ENCODE results near the gene PACS1.
"Not testable (repeated sequence)": the region's sequence is repeated elsewhere in the genome, so short reads cannot be mapped to it uniquely, and the experiment has no call there.

Gene PACS1

DNA sequence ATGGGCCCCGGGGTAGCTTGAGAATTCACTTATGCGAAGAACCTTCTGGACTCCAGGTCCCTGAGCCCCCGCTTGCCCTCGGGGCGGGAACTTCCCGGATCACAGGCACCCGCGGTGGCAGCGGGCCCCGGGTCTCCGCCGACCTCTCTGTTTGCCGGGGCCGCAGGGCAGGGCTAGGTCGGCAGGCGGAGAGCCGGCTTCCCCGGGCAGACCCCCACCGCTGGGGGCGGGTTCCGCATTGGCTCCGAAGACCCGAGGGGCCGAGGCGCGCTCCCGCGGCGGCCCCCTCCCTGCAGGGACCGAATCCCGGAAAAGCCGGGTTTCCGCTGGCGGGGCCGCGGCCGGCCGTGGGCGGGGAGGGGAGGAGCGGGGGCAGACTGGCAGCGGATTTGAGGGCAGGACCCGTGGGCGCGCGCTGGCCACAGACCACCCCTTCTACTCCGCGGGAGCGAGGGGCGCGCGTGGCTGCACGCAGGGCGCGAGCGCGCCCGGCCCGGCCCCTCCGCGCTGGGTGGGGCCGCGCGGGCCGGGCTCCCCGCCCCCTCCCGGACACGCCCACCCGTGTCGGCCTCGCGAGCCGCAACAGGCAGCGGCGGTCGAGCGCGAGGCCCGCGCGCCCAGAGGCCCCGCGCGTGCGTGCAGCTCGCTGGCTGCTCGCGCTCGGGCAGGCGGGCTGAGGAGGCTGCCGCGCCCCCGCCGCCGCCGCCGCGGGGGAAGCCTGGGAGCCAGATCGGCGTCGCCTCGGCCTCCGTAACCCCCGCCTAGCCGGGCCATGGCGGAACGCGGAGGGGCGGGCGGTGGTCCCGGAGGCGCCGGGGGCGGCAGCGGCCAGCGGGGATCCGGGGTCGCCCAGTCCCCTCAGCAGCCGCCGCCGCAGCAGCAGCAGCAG, at the start of gene PACS1:
PACS1 (plus strand) TSS at position 558 of the 889 bp plus-strand sequence; CDS start at position 773, 215 bp downstream.
- peak within 1 kb of the TSS; percentile 76 for H3K4me3 ChIP-seq (ENCODE audit: low read depth, low read length)
- TF ChIP-seq, protein P1, sequence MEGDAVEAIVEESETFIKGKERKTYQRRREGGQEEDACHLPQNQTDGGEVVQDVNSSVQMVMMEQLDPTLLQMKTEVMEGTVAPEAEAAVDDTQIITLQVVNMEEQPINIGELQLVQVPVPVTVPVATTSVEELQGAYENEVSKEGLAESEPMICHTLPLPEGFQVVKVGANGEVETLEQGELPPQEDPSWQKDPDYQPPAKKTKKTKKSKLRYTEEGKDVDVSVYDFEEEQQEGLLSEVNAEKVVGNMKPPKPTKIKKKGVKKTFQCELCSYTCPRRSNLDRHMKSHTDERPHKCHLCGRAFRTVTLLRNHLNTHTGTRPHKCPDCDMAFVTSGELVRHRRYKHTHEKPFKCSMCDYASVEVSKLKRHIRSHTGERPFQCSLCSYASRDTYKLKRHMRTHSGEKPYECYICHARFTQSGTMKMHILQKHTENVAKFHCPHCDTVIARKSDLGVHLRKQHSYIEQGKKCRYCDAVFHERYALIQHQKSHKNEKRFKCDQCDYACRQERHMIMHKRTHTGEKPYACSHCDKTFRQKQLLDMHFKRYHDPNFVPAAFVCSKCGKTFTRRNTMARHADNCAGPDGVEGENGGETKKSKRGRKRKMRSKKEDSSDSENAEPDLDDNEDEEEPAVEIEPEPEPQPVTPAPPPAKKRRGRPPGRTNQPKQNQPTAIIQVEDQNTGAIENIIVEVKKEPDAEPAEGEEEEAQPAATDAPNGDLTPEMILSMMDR (IDR thresholded peaks at IDR 0.05; ENCODE audit: low read depth, low read length), result no peak

DNA sequence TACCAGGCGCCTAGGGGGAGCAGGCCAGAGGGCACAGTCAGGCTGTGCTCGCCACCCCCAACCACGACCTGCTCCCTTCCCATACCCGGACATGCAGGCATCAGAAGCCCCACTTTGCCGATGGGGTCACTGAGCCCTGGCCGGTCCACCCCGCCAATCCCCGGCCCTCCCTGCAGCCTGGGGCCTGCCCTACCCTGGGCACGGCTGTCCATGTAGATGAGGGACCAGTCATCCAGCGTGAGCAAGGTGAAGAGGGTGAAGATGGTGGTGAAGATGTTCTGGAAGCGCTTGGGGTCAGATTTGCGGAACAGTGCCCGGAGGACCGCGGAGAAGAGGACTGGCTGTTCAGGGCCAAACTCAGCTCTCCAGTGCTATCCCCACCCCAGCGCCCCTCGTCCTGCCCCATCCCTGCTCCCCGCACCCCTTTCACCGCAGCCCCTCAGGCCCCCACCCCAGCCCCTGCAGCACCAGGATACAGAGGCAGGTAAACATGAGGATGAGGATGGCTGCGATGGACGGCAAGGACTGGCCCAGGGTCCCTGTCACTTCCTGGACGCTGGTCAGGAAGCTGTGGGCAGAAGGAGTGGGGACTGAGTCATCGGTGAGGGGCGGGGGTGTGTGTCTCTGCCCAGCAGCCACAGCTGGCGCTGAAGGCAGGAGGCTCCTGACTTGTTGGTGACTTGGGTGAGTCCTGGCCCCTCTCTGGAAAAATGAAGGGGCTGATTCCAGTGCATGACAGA, 49.3 kb upstream of the PACS1 start:
- TF ChIP-seq, protein P1 (IDR thresholded peaks at IDR 0.05; ENCODE audit: low read depth, low read length), result no peak
- H3K4me3 ChIP-seq (ENCODE audit: low read depth, low read length), result no peak overlapping the region

GRCh38 chr11:66022401-66023185, 47.5 kb upstream of the PACS1 start:
- H3K4me3 ChIP-seq (ENCODE audit: low read depth, low read length), result no peak overlapping the region
- TF ChIP-seq, protein P1 (IDR thresholded peaks at IDR 0.05; ENCODE audit: low read depth, low read length), result peak; percentile 89

DNA sequence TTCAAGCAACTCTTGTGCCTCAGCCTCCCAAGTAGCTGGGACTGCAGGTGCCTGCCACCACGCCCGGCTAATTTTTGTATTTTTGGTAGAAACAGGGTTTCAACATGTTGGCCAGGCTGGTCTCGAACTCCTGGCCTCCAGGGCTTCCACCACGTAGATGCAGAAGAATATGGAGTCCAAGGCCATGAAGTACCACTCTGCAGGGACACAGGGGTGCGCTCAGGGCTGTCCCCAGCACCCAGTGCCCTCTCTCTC, 47.0 kb upstream of the PACS1 start:
- not testable (repeated sequence) for H3K4me3 ChIP-seq (ENCODE audit: low read depth, low read length)

GRCh38 chr11:66026017-66026529, 44.0 kb upstream of the PACS1 start, which contains the start of gene CATSPER1:
CATSPER1 (minus strand) TSS chr11:66026479; CDS start chr11:66026379, 100 bp downstream.
- TF ChIP-seq, protein P1 (IDR thresholded peaks at IDR 0.05; ENCODE audit: low read depth, low read length), result no peak
- H3K4me3 ChIP-seq (ENCODE audit: low read depth, low read length), result no peak within 1 kb of the TSS

DNA sequence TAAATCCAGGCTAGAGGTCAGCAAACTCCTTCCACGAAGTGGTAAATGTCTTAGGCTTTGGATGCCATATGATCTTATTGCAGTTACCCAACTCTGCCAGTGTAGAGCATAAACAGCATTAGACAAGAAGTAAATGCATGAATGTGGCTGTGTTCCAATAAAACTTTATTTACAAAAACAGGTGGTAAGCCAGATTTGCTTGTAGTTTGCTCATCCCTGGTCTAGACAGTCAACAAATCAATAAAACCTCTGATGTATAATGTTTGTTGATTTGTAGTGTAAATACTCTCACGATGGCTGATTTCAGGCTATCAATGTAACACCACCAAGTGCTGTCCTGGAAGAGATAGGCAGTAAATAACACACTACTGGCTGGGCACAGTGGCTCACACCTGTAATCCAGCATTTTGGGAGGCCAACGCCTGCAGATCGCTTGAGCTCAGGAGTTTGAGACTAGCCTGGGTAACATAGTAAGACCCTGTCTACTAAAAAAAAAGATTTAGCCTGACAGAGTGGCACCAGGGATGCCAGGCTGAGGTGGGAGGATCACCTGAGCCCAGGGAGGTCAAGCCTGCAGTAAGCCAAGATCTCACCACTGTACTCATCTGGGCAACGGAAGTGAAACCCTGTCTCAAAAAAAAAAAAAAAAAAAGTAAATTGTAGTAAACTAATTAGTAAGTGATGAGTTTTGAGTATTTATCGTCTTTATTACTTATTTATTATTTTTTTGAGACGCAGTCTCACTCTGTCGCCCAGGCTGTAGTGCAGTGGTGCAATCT, 36.9 kb upstream of the PACS1 start:
- TF ChIP-seq, protein P1 (IDR thresholded peaks at IDR 0.05; ENCODE audit: low read depth, low read length), result no peak
- no peak overlapping the region for H3K4me3 ChIP-seq (ENCODE audit: low read depth, low read length)
